ENCODE measurements around the gene RAB3IL1. TPM values are rescaled to one million over a fixed set of nuclear protein-coding genes. Genes with fewer than 3 reads are reported as not detected.

RAB3IL1 gene
- polyA plus RNA-seq, 6 donors from 2014 or later: not detected

GRCh38 chr11:61868571-61869428, 48.6 kb downstream of the RAB3IL1 start:
- no peak overlapping the region for H3K4me3 Mint-ChIP-seq
- H3K27me3 Mint-ChIP-seq: no peaks in the 10 kb centered on the region
- H3K9me3 Mint-ChIP-seq: no peaks in the 10 kb centered on the region
- no peak for ATAC-seq (ENCODE audit: low read depth in 2 of 2)
- H3K4me1 Mint-ChIP-seq: peaks cover 7 to 10% (median 9%) of the 10 kb centered on the region in 3 donors
- DNase-seq: no peak
- H3K36me3 Mint-ChIP-seq: no peaks in the 10 kb centered on the region
- no peak overlapping the region for H3K27ac Mint-ChIP-seq

- Mint-ChIP-seq H3K4me3 (no peak overlapping the region), H3K36me3 (no peaks in the 10 kb centered on the region), H3K9me3 (no peaks in the 10 kb centered on the region), H3K27ac (no peak overlapping the region), H3K27me3 (no peaks in the 10 kb centered on the region), H3K4me1 (peaks cover 7 to 9% (median 9%) of the 10 kb centered on the region in 3 donors)
- DNase-seq (no peak), ATAC-seq (ENCODE audit: low read depth in 2 of 2) (no peak)
These were observed 50.4 kb downstream of the RAB3IL1 start for GRCh38 chr11:61866958-61867343.

- no peak for ATAC-seq (ENCODE audit: low read depth in 2 of 2)
- H3K27ac Mint-ChIP-seq: peak overlapping the region in 1 of 6 donors; percentile 97
- H3K9me3 Mint-ChIP-seq: no peaks in the 10 kb centered on the region
- H3K36me3 Mint-ChIP-seq: no peaks in the 10 kb centered on the region
- peaks cover 6 to 8% (median 7%) of the 10 kb centered on the region in 3 donors for H3K4me1 Mint-ChIP-seq
- H3K27me3 Mint-ChIP-seq: no peaks in the 10 kb centered on the region
- no peak for DNase-seq
- H3K4me3 Mint-ChIP-seq: no peak overlapping the region
These were observed 51.0 kb downstream of the RAB3IL1 start for GRCh38 chr11:61866231-61866957.

GRCh38 chr11:61864814-61865775, 52.3 kb downstream of the RAB3IL1 start:
- Mint-ChIP-seq H3K9me3 (no peaks in the 10 kb centered on the region), H3K27ac (peak overlapping the region in 2 of 6 donors; percentile 76 to 81), H3K4me3 (no peak overlapping the region), H3K36me3 (no peaks in the 10 kb centered on the region), H3K27me3 (no peaks in the 10 kb centered on the region), H3K4me1 (no peaks in the 10 kb centered on the region)
- ATAC-seq (ENCODE audit: low read depth in 2 of 2) (no peak), DNase-seq (no peak)

- Mint-ChIP-seq H3K9me3 (no peaks in the 10 kb centered on the region), H3K27me3 (no peaks in the 10 kb centered on the region), H3K4me1 (no peaks in the 10 kb centered on the region), H3K4me3 (no peak overlapping the region), H3K27ac (no peak overlapping the region), H3K36me3 (no peaks in the 10 kb centered on the region)
- DNase-seq: no peak
- ATAC-seq (ENCODE audit: low read depth in 2 of 2): no peak
These were observed 53.8 kb downstream of the RAB3IL1 start for GRCh38 chr11:61863548-61864081.

- H3K4me3 Mint-ChIP-seq: no peak overlapping the region
- no peaks in the 10 kb centered on the region for H3K27me3 Mint-ChIP-seq
- H3K36me3 Mint-ChIP-seq: no peaks in the 10 kb centered on the region
- DNase-seq: no peak
- no peaks in the 10 kb centered on the region for H3K9me3 Mint-ChIP-seq
- peak overlapping the region in 1 of 6 donors; percentile 12 for H3K27ac Mint-ChIP-seq
- ATAC-seq (ENCODE audit: low read depth in 2 of 2): no peak
- H3K4me1 Mint-ChIP-seq: no peaks in the 10 kb centered on the region
These were observed 54.4 kb downstream of the RAB3IL1 start for GRCh38 chr11:61862714-61863547.

- H3K4me1 Mint-ChIP-seq: no peaks in the 10 kb centered on the region
- peak overlapping the region in 1 of 6 donors; percentile 81 for H3K27ac Mint-ChIP-seq
- H3K4me3 Mint-ChIP-seq: no peak overlapping the region
- ATAC-seq (ENCODE audit: low read depth in 2 of 2): no peak
- no peak for DNase-seq
- H3K9me3 Mint-ChIP-seq: no peaks in the 10 kb centered on the region
- H3K36me3 Mint-ChIP-seq: no peaks in the 10 kb centered on the region
- H3K27me3 Mint-ChIP-seq: no peaks in the 10 kb centered on the region
These were observed 55.7 kb downstream of the RAB3IL1 start for GRCh38 chr11:61861634-61862033.

GRCh38 chr11:61860054-61860903, 57.1 kb downstream of the RAB3IL1 start:
- DNase-seq (no peak), ATAC-seq (ENCODE audit: low read depth in 2 of 2) (no peak)
- Mint-ChIP-seq H3K9me3 (no peaks in the 10 kb centered on the region), H3K4me1 (no peaks in the 10 kb centered on the region), H3K27ac (no peak overlapping the region), H3K4me3 (no peak overlapping the region), H3K36me3 (no peaks in the 10 kb centered on the region), H3K27me3 (no peaks in the 10 kb centered on the region)

- H3K27me3 Mint-ChIP-seq: no peaks in the 10 kb centered on the region
- no peaks in the 10 kb centered on the region for H3K4me1 Mint-ChIP-seq
- H3K9me3 Mint-ChIP-seq: no peaks in the 10 kb centered on the region
- no peaks in the 10 kb centered on the region for H3K36me3 Mint-ChIP-seq
- no peak for DNase-seq
- H3K4me3 Mint-ChIP-seq: no peak overlapping the region
- H3K27ac Mint-ChIP-seq: no peak overlapping the region
- no peak for ATAC-seq (ENCODE audit: low read depth in 2 of 2)
These were observed 61.3 kb downstream of the RAB3IL1 start for GRCh38 chr11:61855939-61856680.

- Mint-ChIP-seq H3K4me3 (no peak overlapping the region), H3K4me1 (no peaks in the 10 kb centered on the region), H3K27me3 (no peaks in the 10 kb centered on the region), H3K9me3 (no peaks in the 10 kb centered on the region), H3K27ac (no peak overlapping the region), H3K36me3 (no peaks in the 10 kb centered on the region)
- DNase-seq (no peak), ATAC-seq (ENCODE audit: low read depth in 2 of 2) (no peak)
These were observed 62.2 kb downstream of the RAB3IL1 start for GRCh38 chr11:61854966-61855714.

Measured in naive B cell (primary cell).